ENCODE results near the gene CNOT8. TPM values are rescaled to one million over a fixed set of nuclear protein-coding genes. Genes with fewer than 3 reads are reported as not detected.

The CNOT8 gene
- total RNA-seq, 4 donors from 2014 or later: 64.3 to 97.3 (median 78.9) TPM

GRCh38 chr5:154917757-154918156 is 59.3 kb downstream of the CNOT8 start:
- intact Hi-C loops (cut with DNase I; ENCODE audit: low total_unique reads): no loop called here
- Histone ChIP-seq H3K27me3 (no peaks in the 10 kb centered on the region), H3K9me3 (no peaks in the 10 kb centered on the region), H3K36me3 (peaks cover 0 to 53% (median 16%) of the 10 kb centered on the region in 4 donors), H3K4me3 (no peak overlapping the region), H3K27ac (no peak overlapping the region), H3K4me1 (no peaks in the 10 kb centered on the region)
- no peak for TF ChIP-seq EP300 (IDR thresholded peaks at IDR 0.05; ENCODE audit: low read depth)
- no peak for TF ChIP-seq POLR2AphosphoS5 (IDR thresholded peaks at IDR 0.05)
- no peak for TF ChIP-seq CTCF (IDR thresholded peaks at IDR 0.05)
- no peak for TF ChIP-seq POLR2A (IDR thresholded peaks at IDR 0.05)
- DNase-seq: no peak
- WGBS, 2 donors (ENCODE audit: low coverage in 1 of 2): 83 to 87% methylated on average over 4 of the region's 4 CpGs
- in situ Hi-C loops (cut with MboI; ENCODE audit: low pct_ligation_motif_present in 1 of 4, low pct_unique_long_range_greater_than_20kb in 1 of 4, low sequenced_read_pairs in 3 of 4): no loop called here

GRCh38 chr5:154923441-154924430 is 65.3 kb downstream of the CNOT8 start:
- H3K9me3 ChIP-seq: no peaks in the 10 kb centered on the region
- no peak overlapping the region for H3K27ac ChIP-seq
- no peaks in the 10 kb centered on the region for H3K27me3 ChIP-seq
- intact Hi-C loops (cut with DNase I; ENCODE audit: low total_unique reads) (no loop called here), in situ Hi-C loops (cut with MboI; ENCODE audit: low pct_ligation_motif_present in 1 of 4, low pct_unique_long_range_greater_than_20kb in 1 of 4, low sequenced_read_pairs in 3 of 4) (no loop called here)
- no peak for TF ChIP-seq CTCF (IDR thresholded peaks at IDR 0.05)
- no peak for TF ChIP-seq EP300 (IDR thresholded peaks at IDR 0.05; ENCODE audit: low read depth)
- TF ChIP-seq POLR2AphosphoS5 (IDR thresholded peaks at IDR 0.05): no peak
- no peak for TF ChIP-seq POLR2A (IDR thresholded peaks at IDR 0.05)
- peaks cover 0 to 64% (median 30%) of the 10 kb centered on the region in 4 donors for H3K36me3 ChIP-seq
- no peak overlapping the region for H3K4me3 ChIP-seq
- no peaks in the 10 kb centered on the region for H3K4me1 ChIP-seq
- WGBS, 2 donors (ENCODE audit: low coverage in 1 of 2): 76 to 89% methylated on average over 6 to 7 of the region's 7 CpGs
- no peak for DNase-seq

Small RNA genes within 50 kb of the gene (small RNA-seq; reads per million reads assigned to genes)
- gene MIR378H: 0 reads per million in 4 donors

Other genes with a start within 250 kb of the CNOT8 start
- gene LARP1, start 103.2 kb upstream of the CNOT8 start, total RNA-seq: 100 to 1,000 TPM in 2 of 4 donors, 10 to 100 TPM in 2; 63.6 to 171 (median 105) TPM
- gene FAXDC2, start 8.0 kb upstream of the CNOT8 start, total RNA-seq: 10 to 100 TPM; 10.3 to 54.8 (median 27.4) TPM
- 10 to 100 TPM in 1 of 4 donors, 1 to 10 TPM in 3; 3.4 to 39.4 (median 7.3) TPM for gene GEMIN5, start 79.6 kb downstream of the CNOT8 start, total RNA-seq
- gene MRPL22, start 82.4 kb downstream of the CNOT8 start, total RNA-seq: 10 to 100 TPM in 2 of 4 donors, 1 to 10 TPM in 1, not detected in 1; 9.4 to 13.2 (median 12.5) TPM
- gene KIF4B, start 155.1 kb downstream of the CNOT8 start, total RNA-seq: not detected